GM19463 (cell line): ENCODE results near the gene MUC5B.

Experiments used
- ATAC-seq: cut with Tn5 transposase; IDR thresholded peaks from one replicate; pipeline ENCODE4 v1.9.1; 2021; ENCODE audit warnings: mild to moderate bottlenecking, moderate library complexity; ENCODE audit not compliant: unreplicated experiment

MUC5B gene

GRCh38 chr11:1295591-1295990 lies 72.7 kb downstream of the MUC5B start:
- ATAC-seq = no peak

- ATAC-seq = no peak
Measured at GRCh38 chr11:1296287-1296686, 73.4 kb downstream of the MUC5B start.

GRCh38 chr11:1297011-1297575 lies 74.2 kb downstream of the MUC5B start:
- ATAC-seq = no peak

- ATAC-seq = no peak
Measured at GRCh38 chr11:1297576-1298473, 75.0 kb downstream of the MUC5B start.

GRCh38 chr11:1298695-1299492 lies 76.0 kb downstream of the MUC5B start:
- ATAC-seq = no peak

- no peak for ATAC-seq
Measured at GRCh38 chr11:1299621-1300020, 76.8 kb downstream of the MUC5B start.

- ATAC-seq = no peak
Measured at GRCh38 chr11:1300121-1300520, 77.3 kb downstream of the MUC5B start.

DNA sequence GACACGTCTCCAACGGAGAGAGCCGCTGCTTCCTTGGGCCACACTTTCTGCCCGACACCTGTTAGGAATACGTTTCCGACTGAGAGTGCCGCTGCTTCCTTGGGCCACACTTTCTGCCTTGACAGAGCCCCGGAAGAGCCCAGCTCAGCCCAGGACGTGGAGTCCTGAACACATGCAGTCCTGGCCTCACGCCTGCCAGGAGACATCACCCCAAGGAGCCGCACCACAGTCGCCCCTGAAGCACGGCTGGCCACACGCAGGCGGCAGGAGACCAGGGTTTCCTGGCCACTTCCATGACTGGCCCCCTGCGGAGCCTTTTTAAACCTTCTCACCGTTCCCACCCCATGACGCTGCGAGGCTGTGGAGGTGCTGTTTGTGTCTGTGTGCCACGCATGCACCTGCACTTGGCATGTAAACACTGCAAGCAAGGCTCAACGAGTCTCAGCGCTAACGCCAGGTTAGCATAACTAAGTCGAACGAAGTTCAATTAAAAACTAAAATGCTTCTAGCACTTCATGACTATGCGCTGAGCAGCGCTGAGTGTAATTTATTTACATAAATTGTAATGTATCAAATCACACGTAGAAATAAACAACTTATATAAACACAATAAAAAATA lies 77.8 kb downstream of the MUC5B start:
- ATAC-seq = no peak

GRCh38 chr11:1301220-1302000 lies 78.5 kb downstream of the MUC5B start:
- ATAC-seq = no peak

DNA sequence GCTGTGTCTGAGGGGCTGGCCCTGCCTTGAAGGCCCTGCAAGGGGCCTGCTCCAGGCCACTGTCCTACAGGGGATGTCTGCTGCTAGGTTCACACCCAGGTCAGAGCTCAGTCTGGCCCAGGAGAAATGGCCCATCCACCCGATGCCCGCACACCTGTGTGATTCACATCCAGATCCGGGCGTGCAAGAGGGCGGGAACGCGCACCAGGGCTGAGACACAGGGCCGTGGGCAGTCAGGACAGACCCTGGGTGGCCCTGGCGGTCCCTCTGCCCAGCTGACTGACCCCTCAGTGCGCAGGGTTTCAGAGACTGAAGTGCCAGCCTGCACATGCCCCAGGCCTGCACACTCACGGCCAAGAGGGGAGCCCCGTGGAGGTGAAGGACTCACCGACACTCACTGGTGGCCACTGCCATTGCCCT lies 79.2 kb downstream of the MUC5B start:
- no peak for ATAC-seq

GRCh38 chr11:1302461-1303125 lies 79.7 kb downstream of the MUC5B start:
- ATAC-seq = no peak

GRCh38 chr11:1303126-1303821 lies 80.4 kb downstream of the MUC5B start:
- ATAC-seq = no peak

- ATAC-seq = no peak
Measured at GRCh38 chr11:1303973-1304372, 81.1 kb downstream of the MUC5B start.

DNA sequence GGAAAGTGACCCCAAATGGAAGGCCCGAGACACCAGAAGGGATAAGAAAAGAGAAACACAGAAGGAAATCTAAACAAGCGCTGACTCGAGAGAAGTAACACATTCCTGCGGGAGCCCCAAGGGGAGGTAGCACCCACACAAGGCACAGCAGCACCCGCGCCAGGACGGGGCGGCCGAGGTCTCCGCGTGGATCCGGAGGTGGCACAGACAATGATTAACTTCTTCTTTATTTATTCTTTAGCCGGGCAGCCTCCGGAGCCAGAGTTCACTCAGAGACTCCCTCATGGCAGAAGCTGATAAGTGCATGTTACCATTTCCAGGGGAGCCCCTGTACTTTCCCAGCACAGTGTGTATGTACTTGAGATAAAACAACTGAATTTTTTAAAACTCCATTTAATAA lies 81.5 kb downstream of the MUC5B start:
- ATAC-seq = no peak

GRCh38 chr11:1305063-1305495 lies 82.2 kb downstream of the MUC5B start:
- no peak for ATAC-seq

GRCh38 chr11:1305501-1306056 lies 82.7 kb downstream of the MUC5B start:
- ATAC-seq = no peak

DNA sequence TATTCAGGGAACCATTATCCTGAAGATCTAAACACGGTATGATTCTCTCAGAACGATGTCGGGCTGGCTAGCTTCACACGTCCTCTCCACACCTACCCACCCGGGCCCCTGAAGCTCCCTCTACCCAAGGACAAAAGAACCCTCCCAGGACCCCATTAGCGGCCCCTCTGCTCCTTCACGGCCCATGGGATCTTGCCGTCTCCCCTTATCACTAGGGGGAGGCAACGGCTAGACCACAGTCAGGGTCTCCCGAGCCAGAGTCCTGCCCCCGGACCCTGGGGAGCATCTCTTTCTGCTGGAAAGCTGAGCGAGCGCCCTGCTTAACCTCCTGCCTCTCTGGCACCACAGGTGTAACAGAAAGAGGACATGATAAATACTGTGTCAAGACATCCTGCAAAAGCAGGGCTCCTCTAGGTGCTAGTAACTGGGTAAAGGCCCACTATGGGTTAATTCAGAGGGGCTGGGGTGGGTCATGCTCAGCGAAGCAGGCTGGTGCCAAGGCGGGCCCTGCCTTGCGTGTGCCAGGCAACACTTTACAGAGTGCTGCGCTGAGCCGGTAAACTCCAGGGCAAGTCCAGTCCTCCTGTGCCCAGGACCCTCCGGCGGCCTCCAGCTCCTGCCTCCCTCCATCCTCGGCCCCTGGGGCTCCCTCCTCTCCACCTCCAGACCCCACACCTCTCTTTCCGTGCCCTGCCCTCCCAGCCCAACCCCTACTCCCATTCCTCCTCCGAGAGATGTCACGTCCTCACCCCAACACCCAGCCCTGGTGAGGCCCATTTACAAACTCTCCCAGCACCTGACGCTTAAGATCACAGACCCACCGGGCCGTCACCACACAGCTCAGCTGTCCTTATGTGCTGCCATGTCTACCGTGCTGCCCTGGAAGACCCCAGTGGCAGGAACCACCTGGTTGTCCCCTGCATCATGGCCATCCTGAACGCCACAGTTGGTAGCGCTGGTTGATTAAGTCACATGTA lies 83.6 kb downstream of the MUC5B start:
- no peak for ATAC-seq
